Activated CD8-positive, alpha-beta memory T cell treated with anti-CD3 and anti-CD28 coated beads for 4 hours (primary cell): ENCODE data around the gene CCDC38.

ENCODE experiments used
- DNase-seq, 2 donors: peaks; one replicate each; pipeline ENCODE4 v3.0.0-alpha.2; 2020; ENCODE audit warnings: low read depth in 2 of 2

The CCDC38 gene

GRCh38 chr12:95836630-95837239, 105.7 kb downstream of the CCDC38 start:
- DNase-seq = no peak

GRCh38 chr12:95836185-95836609, 106.2 kb downstream of the CCDC38 start:
- no peak for DNase-seq

GRCh38 chr12:95834572-95834971, 107.8 kb downstream of the CCDC38 start:
- no peak for DNase-seq

- DNase-seq = no peak
These were observed 111.9 kb downstream of the CCDC38 start for GRCh38 chr12:95830335-95831089.

- DNase-seq = no peak
These were observed 113.0 kb downstream of the CCDC38 start for GRCh38 chr12:95829395-95829794.

GRCh38 chr12:95820096-95820703, 122.2 kb downstream of the CCDC38 start:
- DNase-seq = no peak
